ENCODE measurements around the gene ACTR2.

DNA sequence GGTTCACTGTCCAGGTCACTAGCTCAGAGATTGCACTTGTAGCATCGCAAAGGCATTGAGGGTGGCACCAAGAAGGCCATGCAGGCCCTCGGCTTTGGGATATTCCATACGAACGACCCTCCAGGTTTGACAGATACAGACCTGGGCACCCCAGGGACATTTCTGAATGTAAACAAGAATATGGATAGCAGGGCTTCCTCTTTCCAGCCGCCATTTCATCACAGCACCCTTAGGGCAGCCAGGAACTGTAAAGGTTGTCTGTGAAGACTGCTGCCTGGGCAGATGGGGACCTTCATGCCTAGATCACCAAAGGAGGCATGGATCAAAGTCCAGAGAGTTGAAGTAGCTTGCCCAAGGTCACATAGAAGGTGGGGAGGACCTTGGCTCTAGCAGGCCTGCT lies 70.5 kb downstream of the ACTR2 start:
- TF ChIP-seq, protein P1, sequence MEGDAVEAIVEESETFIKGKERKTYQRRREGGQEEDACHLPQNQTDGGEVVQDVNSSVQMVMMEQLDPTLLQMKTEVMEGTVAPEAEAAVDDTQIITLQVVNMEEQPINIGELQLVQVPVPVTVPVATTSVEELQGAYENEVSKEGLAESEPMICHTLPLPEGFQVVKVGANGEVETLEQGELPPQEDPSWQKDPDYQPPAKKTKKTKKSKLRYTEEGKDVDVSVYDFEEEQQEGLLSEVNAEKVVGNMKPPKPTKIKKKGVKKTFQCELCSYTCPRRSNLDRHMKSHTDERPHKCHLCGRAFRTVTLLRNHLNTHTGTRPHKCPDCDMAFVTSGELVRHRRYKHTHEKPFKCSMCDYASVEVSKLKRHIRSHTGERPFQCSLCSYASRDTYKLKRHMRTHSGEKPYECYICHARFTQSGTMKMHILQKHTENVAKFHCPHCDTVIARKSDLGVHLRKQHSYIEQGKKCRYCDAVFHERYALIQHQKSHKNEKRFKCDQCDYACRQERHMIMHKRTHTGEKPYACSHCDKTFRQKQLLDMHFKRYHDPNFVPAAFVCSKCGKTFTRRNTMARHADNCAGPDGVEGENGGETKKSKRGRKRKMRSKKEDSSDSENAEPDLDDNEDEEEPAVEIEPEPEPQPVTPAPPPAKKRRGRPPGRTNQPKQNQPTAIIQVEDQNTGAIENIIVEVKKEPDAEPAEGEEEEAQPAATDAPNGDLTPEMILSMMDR (IDR thresholded peaks at IDR 0.05; ENCODE audit: poor library complexity), result no peak
- TF ChIP-seq EZH2 (IDR thresholded peaks at IDR 0.05; ENCODE audit: borderline replicate concordance), result no peak
- no peak for TF ChIP-seq EZH2phosphoT487 (IDR thresholded peaks at IDR 0.05; ENCODE audit: low read depth, severe bottlenecking, unreplicated experiment)
